SK-N-SH (cell line): ENCODE data around the gene NAP1L2. TPM values are rescaled to one million over a fixed set of nuclear protein-coding genes. Genes with fewer than 3 reads are reported as not detected.

Experiments used
- CTCF ChIA-PET: fragments of 300-600, 350-600 bp; formaldehyde crosslinking; extraction: SDS; loops from one replicate; lab custom pipeline; 2021; lab: Yijun Ruan, JAX
- POLR2A ChIA-PET: fragments of 350-600 bp; sonication (Branson Sonifier 250); formaldehyde crosslinking; extraction: SDS; loops from one replicate; lab custom pipeline; 2020; ENCODE audit warnings: antibody characterized with exemption, inconsistent platforms; lab: Yijun Ruan, JAX
- DNase-seq: peaks from one replicate; pipeline ENCODE4 v3.0.0; 2012
- H2AFZ ChIP-seq: fragments of 200-600 bp; sonication (generic); 2 replicates; pipeline ENCODE4 v1.8.1; 2016; ENCODE audit warnings: antibody characterized with exemption, mild to moderate bottlenecking, low read depth
- H3F3A ChIP-seq: fragments of 200-600 bp; sonication (generic); replicated peaks from 2 replicates; pipeline ENCODE3; 2016; ENCODE audit warnings: antibody characterized with exemption, mild to moderate bottlenecking; ENCODE audit not compliant: insufficient read depth
- H3K27ac ChIP-seq, 2 experiments: fragments of 200-500 bp in 1 of 2; fragments of 200-600 bp in 1 of 2; sonication (Bioruptor generic) in 1 of 2; sonication (generic), shearing (Covaris generic) in 1 of 2; 2 replicates each; pipeline versions ENCODE4 v1.5.1 to v1.6.1; 2014 to 2016; ENCODE audit warnings: low read depth in 2 of 2, inconsistent platforms in 1 of 2, low read length in 1 of 2, mild to moderate bottlenecking in 1 of 2, mixed read lengths in 1 of 2
- H3K27me3 ChIP-seq: fragments of 200-600 bp; sonication (generic), shearing (Covaris generic); 2 replicates; pipeline ENCODE4 v1.6.1; 2016; ENCODE audit warnings: mixed run types; ENCODE audit not compliant: insufficient read depth
- H3K36me3 ChIP-seq, 2 experiments: fragments of 200-500 bp in 1 of 2; fragments of 200-600 bp in 1 of 2; sonication (Bioruptor generic) in 1 of 2; sonication (generic) in 1 of 2; replicated peaks in 1 of 2; 2 replicates each; pipeline versions ENCODE3 to v1.5.1; 2014 to 2016; ENCODE audit warnings: low read length in 1 of 2, mild to moderate bottlenecking in 1 of 2; ENCODE audit not compliant: insufficient read depth in 2 of 2, control insufficient read depth in 1 of 2
- H3K4me1 ChIP-seq, 2 experiments: fragments of 200-500 bp in 1 of 2; fragments of 200-600 bp in 1 of 2; sonication (Bioruptor generic) in 1 of 2; sonication (generic), shearing (Covaris generic) in 1 of 2; 2 replicates each; pipeline versions ENCODE4 v1.5.1 to v1.6.1; 2014 to 2016; ENCODE audit warnings: low read depth in 1 of 2, low read length in 1 of 2, mixed run types in 1 of 2; ENCODE audit not compliant: insufficient read depth in 2 of 2, control insufficient read depth in 1 of 2
- H3K4me2 ChIP-seq: fragments of 200-600 bp; sonication (generic), shearing (Covaris generic); 2 replicates; pipeline ENCODE4 v1.6.1; 2017; ENCODE audit warnings: mixed run types
- H3K4me3 ChIP-seq, 2 experiments: fragments of 200-500 bp in 1 of 2; fragments of 200-600 bp in 1 of 2; sonication (Bioruptor generic) in 1 of 2; sonication (generic), shearing (Covaris generic) in 1 of 2; 2 replicates each; pipeline versions ENCODE4 v1.5.1 to v1.8.1; 2014 to 2016; ENCODE audit warnings: low read depth in 2 of 2, inconsistent platforms in 1 of 2, low read length in 1 of 2, mild to moderate bottlenecking in 1 of 2, mixed read lengths in 1 of 2, moderate library complexity in 1 of 2
- H3K79me2 ChIP-seq: fragments of 200-600 bp; sonication (generic); 2 replicates; pipeline ENCODE4 v1.8.1; 2017; ENCODE audit warnings: mild to moderate bottlenecking; ENCODE audit not compliant: insufficient read depth
- H3K9ac ChIP-seq: fragments of 200-600 bp; sonication (generic); 2 replicates; pipeline ENCODE4 v1.6.1; 2017; ENCODE audit warnings: mixed run types
- H3K9me2 ChIP-seq: fragments of 200-600 bp; sonication (generic); 2 replicates; pipeline ENCODE4 v1.6.1; 2017; ENCODE audit warnings: mixed run types
- H3K9me3 ChIP-seq: fragments of 200-600 bp; sonication (generic); 2 replicates; pipeline ENCODE4 v1.6.1; 2017; ENCODE audit warnings: mixed run types, mild to moderate bottlenecking, moderate library complexity
- H4K20me1 ChIP-seq: fragments of 200-600 bp; sonication (generic); 2 replicates; pipeline ENCODE4 v1.6.1; 2017; ENCODE audit warnings: mild to moderate bottlenecking, mixed run types; ENCODE audit not compliant: insufficient read depth
- CHD2 ChIP-seq: fragments of 150-350 bp; IDR thresholded peaks from 2 replicates; pipeline ENCODE4 v1.6.1; 2018; ENCODE audit warnings: low read length; ENCODE audit not compliant: partially characterized antibody
- CTCF ChIP-seq: fragments of 200-600 bp; sonication (generic); IDR thresholded peaks from 2 replicates; pipeline ENCODE4 v1.6.1; 2017; ENCODE audit warnings: antibody characterized with exemption, mild to moderate bottlenecking, moderate library complexity
- ELF1 ChIP-seq: IDR thresholded peaks from 2 replicates; pipeline ENCODE4 v1.4.0; 2012
- EP300 ChIP-seq, 2 experiments: IDR thresholded peaks; 2 replicates each; pipeline versions ENCODE4 v1.4.0 to v1.6.1; 2012; ENCODE audit warnings: borderline replicate concordance in 1 of 2, low read depth in 1 of 2, low read length in 1 of 2
- EZH2phosphoT487 ChIP-seq: fragments of 200-600 bp; sonication (generic); IDR thresholded peaks from 2 replicates; pipeline ENCODE4 v1.6.1; 2017; ENCODE audit warnings: low read depth, mixed run types, mild to moderate bottlenecking, antibody characterized with exemption, moderate library complexity, borderline replicate concordance
- FOSL2 ChIP-seq: IDR thresholded peaks from 2 replicates; pipeline ENCODE4 v1.4.0; 2012; ENCODE audit warnings: low read depth, mild to moderate bottlenecking, moderate library complexity, borderline replicate concordance
- FOXM1 ChIP-seq: IDR thresholded peaks from 2 replicates; pipeline ENCODE4 v1.4.0; 2012; ENCODE audit warnings: low read depth, mild to moderate bottlenecking
- GABPA ChIP-seq: IDR thresholded peaks from 2 replicates; pipeline ENCODE4 v1.4.0; 2012; ENCODE audit warnings: low read depth, mild to moderate bottlenecking
- GATA2 ChIP-seq: sonication (generic); formaldehyde crosslinking; IDR thresholded peaks from 2 replicates; pipeline ENCODE4 v1.5.0; 2020; ENCODE audit warnings: mild to moderate bottlenecking, missing genetic modification reagents
- MAX ChIP-seq: IDR thresholded peaks from 2 replicates; pipeline ENCODE4 v1.4.0; 2012; ENCODE audit warnings: low read depth
- NFIC ChIP-seq: IDR thresholded peaks from 2 replicates; pipeline ENCODE4 v1.4.0; 2012; ENCODE audit warnings: borderline replicate concordance
- PBX3 ChIP-seq: IDR thresholded peaks from 2 replicates; pipeline ENCODE4; 2012
- RAD21 ChIP-seq: IDR thresholded peaks from 2 replicates; pipeline ENCODE4 v1.6.1; 2012; ENCODE audit warnings: mild to moderate bottlenecking, low read length
- REST ChIP-seq: IDR thresholded peaks from 2 replicates; pipeline ENCODE4 v1.6.1; 2012; ENCODE audit warnings: mild to moderate bottlenecking, low read depth, low read length, moderate library complexity
- RXRA ChIP-seq: IDR thresholded peaks from 2 replicates; pipeline ENCODE4 v1.4.0; 2012; ENCODE audit warnings: low read depth, mild to moderate bottlenecking, borderline replicate concordance
- SIN3A ChIP-seq: IDR thresholded peaks from 2 replicates; pipeline ENCODE4 v1.6.1; 2012; ENCODE audit warnings: low read depth, mild to moderate bottlenecking, low read length, moderate library complexity, borderline replicate concordance
- TAF1 ChIP-seq: IDR thresholded peaks from 2 replicates; pipeline ENCODE4 v1.6.1; 2012; ENCODE audit warnings: low read depth, mild to moderate bottlenecking, low read length, moderate library complexity, borderline replicate concordance
- TEAD4 ChIP-seq: IDR thresholded peaks from 2 replicates; pipeline ENCODE4 v1.4.0; 2012; ENCODE audit warnings: mild to moderate bottlenecking, borderline replicate concordance; ENCODE audit not compliant: insufficient read depth
- USF1 ChIP-seq: IDR thresholded peaks from 2 replicates; pipeline ENCODE4 v1.4.0; 2012; ENCODE audit warnings: low read depth, borderline replicate concordance
- USF2 ChIP-seq: fragments of 150-350 bp; IDR thresholded peaks from 2 replicates; pipeline ENCODE4 v1.6.1; 2017; ENCODE audit warnings: antibody characterized with exemption, low read length, low read depth, borderline replicate concordance
- WGBS: methylation state at CpG from one replicate; pipeline ENCODE4 v1.1.6; 2017; ENCODE audit warnings: low lambda C conversion rate; 5-methylcytosine and 5-hydroxymethylcytosine counted together
- polyA plus RNA-seq, 3 experiments: library from polyadenylated mRNA; depleted of rRNA; stranded (reverse); fragments of >200 nt; gene quantifications; 2 replicates each; pipeline ENCODE4 v1.2.3, GENCODE V29; 2012

Gene NAP1L2
- polyA plus RNA-seq, 1 of the 3 experiments (the other 2 are of a cell fraction) = 0.12 TPM

- CTCF ChIA-PET = no interaction called here
- 3% methylated on average over 3 of the region's 3 CpGs for WGBS
- H3K9ac ChIP-seq = no peak overlapping the region
These were observed 3.0 kb upstream of the NAP1L2 start for GRCh38 chrX:73217621-73218020.

GRCh38 chrX:73215246-73215645, 595 bp upstream of the NAP1L2 start:
- Histone ChIP-seq H2AFZ (peak overlapping the region; percentile 90), H3K9me2 (no peaks in the 10 kb centered on the region), H3K27ac (no peak overlapping the region), H3K27me3 (peaks cover 5% of the 10 kb centered on the region), H4K20me1 (no peaks in the 10 kb centered on the region), H3K9me3 (no peaks in the 10 kb centered on the region), H3K36me3 (no peaks in the 10 kb centered on the region), H3K4me3 (peak overlapping the region; percentile 51 to 65; a peak in 3 of 4 replicates), H3K4me1 (no peaks in the 10 kb centered on the region; a peak in 1 of 4 replicates), H3K4me2 (peak overlapping the region; percentile 74), H3K9ac (no peak overlapping the region), H3F3A (no peaks in the 10 kb centered on the region), H3K79me2 (no peaks in the 10 kb centered on the region)
- POLR2A ChIA-PET = no interaction called here
- no peak for DNase-seq
- CTCF ChIA-PET = no interaction called here
- WGBS = under 1% methylated on average over 8 of the region's 8 CpGs
- no peak for TF ChIP-seq MAX
- TF ChIP-seq CHD2 = no peak
- no peak for TF ChIP-seq GABPA
- no peak for TF ChIP-seq GATA2 (CRISPR knock-in tag)
- no peak for TF ChIP-seq REST
- no peak for TF ChIP-seq RXRA
- TF ChIP-seq NFIC = no peak
- no peak for TF ChIP-seq CTCF
- no peak for TF ChIP-seq RAD21
- TF ChIP-seq USF2 = no peak
- TF ChIP-seq EP300 (IDR thresholded peaks at IDR 0.05; ENCODE audit: borderline replicate concordance in 1 of 2, low read depth in 1 of 2, low read length in 1 of 2) = no peak
- no peak for TF ChIP-seq TAF1
- TF ChIP-seq FOSL2 = no peak
- TF ChIP-seq FOXM1 = no peak
- TF ChIP-seq ELF1 = no peak
- TF ChIP-seq PBX3 = no peak

More at GRCh38 chrX:73217621-73218020, 3.0 kb upstream of the NAP1L2 start:
- peaks cover 5% of the 10 kb centered on the region for H3K27me3 ChIP-seq
- no peaks in the 10 kb centered on the region for H3F3A ChIP-seq
- H3K4me3 ChIP-seq = no peak overlapping the region
- DNase-seq = no peak
- no peak overlapping the region for H3K4me2 ChIP-seq
- TF ChIP-seq TEAD4 (no peak), SIN3A (no peak), USF1 (no peak), GATA2 (CRISPR knock-in tag) (no peak), GABPA (no peak), EZH2phosphoT487 (no peak)
- TF ChIP-seq, all 33 proteins: peak for 0
- Histone ChIP-seq H3K36me3 (no peaks in the 10 kb centered on the region), H4K20me1 (no peaks in the 10 kb centered on the region), H3K4me1 (no peaks in the 10 kb centered on the region; a peak in 1 of 4 replicates), H3K9me2 (no peaks in the 10 kb centered on the region), H2AFZ (no peak overlapping the region), H3K9me3 (no peaks in the 10 kb centered on the region), H3K79me2 (no peaks in the 10 kb centered on the region), H3K27ac (no peak overlapping the region)
- POLR2A ChIA-PET = no interaction called here
